ENCODE data around the gene KCNK10. TPM values are rescaled to one million over a fixed set of nuclear protein-coding genes. Genes with fewer than 3 reads are reported as not detected.

The KCNK10 gene
- polyA plus RNA-seq, 3 donors, result 0.05 TPM; not detected in 2

- no peak overlapping the region for H3K4me3 Mint-ChIP-seq
- peaks cover 0 to 2% (median 1%) of the 10 kb centered on the region in 3 donors for H3K27me3 Mint-ChIP-seq (ENCODE audit: low read depth in 3 of 3)
- H3K27me3 ChIP-seq (ENCODE audit: control insufficient read depth in 2 of 2, insufficient read depth in 2 of 2, low read length in 2 of 2), result no peaks in the 10 kb centered on the region
- no peak overlapping the region for H3K9ac ChIP-seq (ENCODE audit: insufficient read depth, low read length, poor library complexity, severe bottlenecking)
- H3K79me2 ChIP-seq (ENCODE audit: insufficient read depth, low read length), result no peaks in the 10 kb centered on the region
- no peak overlapping the region for H3K27ac Mint-ChIP-seq
- H4K20me1 ChIP-seq (ENCODE audit: insufficient read depth, low read length), result no peaks in the 10 kb centered on the region
- WGBS (ENCODE audit: insufficient coverage), result 86% methylated on average over 3 of the region's 3 CpGs
- H3K9me3 ChIP-seq (replicated peaks in 1 of 2; ENCODE audit: control insufficient read depth in 1 of 2, insufficient read depth in 1 of 2, low read length in 2 of 2), result peaks cover 1 to 2% of the 10 kb centered on the region in 2 donors
- intact Hi-C loops (cut with micrococcal nuclease), result no loop called here
- no peaks in the 10 kb centered on the region for H3K4me1 ChIP-seq (ENCODE audit: control insufficient read depth in 1 of 2, insufficient read depth in 2 of 2, low read length in 2 of 2)
- TF ChIP-seq CTCF (IDR thresholded peaks at IDR 0.05), result no peak
- H3K4me1 Mint-ChIP-seq, result no peaks in the 10 kb centered on the region
- no peak overlapping the region for H3K27ac ChIP-seq (ENCODE audit: low read depth in 1 of 2, low read length in 2 of 2)
- DNase-seq, result no peak
- no peaks in the 10 kb centered on the region for H3K36me3 ChIP-seq (replicated peaks in 1 of 2; ENCODE audit: control insufficient read depth in 1 of 2, insufficient read depth in 2 of 2, low read length in 2 of 2)
- H2AFZ ChIP-seq (ENCODE audit: insufficient read depth, low read depth, low read length, poor library complexity, severe bottlenecking), result no peak overlapping the region
- H3K4me3 ChIP-seq (replicated peaks in 1 of 3; ENCODE audit: low read depth in 2 of 3, low read length in 3 of 3), result no peak overlapping the region
- no peak overlapping the region for H3K4me2 ChIP-seq (replicated peaks; ENCODE audit: extremely low read depth, low read length, poor library complexity, severe bottlenecking)
- H3K36me3 Mint-ChIP-seq, result no peaks in the 10 kb centered on the region
- peaks cover under 1 to 9% (median 4%) of the 10 kb centered on the region in 7 donors for H3K9me3 Mint-ChIP-seq
Observed at GRCh38 chr14:88228522-88229236, 94.4 kb downstream of the KCNK10 start.

GRCh38 chr14:88227693-88228092 lies 95.4 kb downstream of the KCNK10 start:
- H3K36me3 ChIP-seq (replicated peaks in 1 of 2; ENCODE audit: control insufficient read depth in 1 of 2, insufficient read depth in 2 of 2, low read length in 2 of 2), result no peaks in the 10 kb centered on the region
- H3K79me2 ChIP-seq (ENCODE audit: insufficient read depth, low read length), result no peaks in the 10 kb centered on the region
- H3K27ac Mint-ChIP-seq, result no peak overlapping the region
- 80% methylated on average over 1 of the region's 4 CpGs for WGBS (ENCODE audit: insufficient coverage)
- H3K27me3 Mint-ChIP-seq (ENCODE audit: low read depth in 3 of 3), result peaks cover 1 to 5% (median 2%) of the 10 kb centered on the region in 3 donors
- H3K4me3 ChIP-seq (replicated peaks in 1 of 3; ENCODE audit: low read depth in 2 of 3, low read length in 3 of 3), result no peak overlapping the region
- H3K36me3 Mint-ChIP-seq, result no peaks in the 10 kb centered on the region
- no peak overlapping the region for H3K4me2 ChIP-seq (replicated peaks; ENCODE audit: extremely low read depth, low read length, poor library complexity, severe bottlenecking)
- H3K4me1 Mint-ChIP-seq, result no peaks in the 10 kb centered on the region
- no peak for TF ChIP-seq CTCF (IDR thresholded peaks at IDR 0.05)
- no peak overlapping the region for H3K9ac ChIP-seq (ENCODE audit: insufficient read depth, low read length, poor library complexity, severe bottlenecking)
- H3K4me1 ChIP-seq (ENCODE audit: control insufficient read depth in 1 of 2, insufficient read depth in 2 of 2, low read length in 2 of 2), result no peaks in the 10 kb centered on the region
- no peaks in the 10 kb centered on the region for H4K20me1 ChIP-seq (ENCODE audit: insufficient read depth, low read length)
- peaks cover 9 to 11% of the 10 kb centered on the region in 2 donors for H3K9me3 ChIP-seq (replicated peaks in 1 of 2; ENCODE audit: control insufficient read depth in 1 of 2, insufficient read depth in 1 of 2, low read length in 2 of 2)
- no peak overlapping the region for H3K27ac ChIP-seq (ENCODE audit: low read depth in 1 of 2, low read length in 2 of 2)
- intact Hi-C loops (cut with micrococcal nuclease), result no loop called here
- no peaks in the 10 kb centered on the region for H3K27me3 ChIP-seq (ENCODE audit: control insufficient read depth in 2 of 2, insufficient read depth in 2 of 2, low read length in 2 of 2)
- H3K9me3 Mint-ChIP-seq, result peaks cover 6 to 19% (median 12%) of the 10 kb centered on the region in 7 donors
- DNase-seq, result no peak
- H2AFZ ChIP-seq (ENCODE audit: insufficient read depth, low read depth, low read length, poor library complexity, severe bottlenecking), result no peak overlapping the region
- H3K4me3 Mint-ChIP-seq, result no peak overlapping the region

Data from CD14-positive monocyte (primary cell).